SK-N-SH (cell line): ENCODE measurements around the gene BID. TPM values are rescaled to one million over a fixed set of nuclear protein-coding genes. Genes with fewer than 3 reads are reported as not detected.
A peak's percentile ranks its signal among the peaks of the same experiment; 100 is the strongest.

ENCODE experiments used
- CTCF ChIA-PET: fragments of 300-600, 350-600 bp; formaldehyde crosslinking; extraction: SDS; loops from one replicate; lab custom pipeline; 2021; lab: Yijun Ruan, JAX
- POLR2A ChIA-PET: fragments of 350-600 bp; sonication (Branson Sonifier 250); formaldehyde crosslinking; extraction: SDS; loops from one replicate; lab custom pipeline; 2020; ENCODE audit warnings: antibody characterized with exemption, inconsistent platforms; lab: Yijun Ruan, JAX
- DNase-seq: peaks from one replicate; pipeline ENCODE4 v3.0.0; 2012
- H2AFZ ChIP-seq: fragments of 200-600 bp; sonication (generic); 2 replicates; pipeline ENCODE4 v1.8.1; 2016; ENCODE audit warnings: antibody characterized with exemption, mild to moderate bottlenecking, low read depth
- H3F3A ChIP-seq: fragments of 200-600 bp; sonication (generic); replicated peaks from 2 replicates; pipeline ENCODE3; 2016; ENCODE audit warnings: antibody characterized with exemption, mild to moderate bottlenecking; ENCODE audit not compliant: insufficient read depth
- H3K27ac ChIP-seq, 2 experiments: fragments of 200-500 bp in 1 of 2; fragments of 200-600 bp in 1 of 2; sonication (Bioruptor generic) in 1 of 2; sonication (generic), shearing (Covaris generic) in 1 of 2; 2 replicates each; pipeline versions ENCODE4 v1.5.1 to v1.6.1; 2014 to 2016; ENCODE audit warnings: low read depth in 2 of 2, inconsistent platforms in 1 of 2, low read length in 1 of 2, mild to moderate bottlenecking in 1 of 2, mixed read lengths in 1 of 2
- H3K27me3 ChIP-seq: fragments of 200-600 bp; sonication (generic), shearing (Covaris generic); 2 replicates; pipeline ENCODE4 v1.6.1; 2016; ENCODE audit warnings: mixed run types; ENCODE audit not compliant: insufficient read depth
- H3K36me3 ChIP-seq, 2 experiments: fragments of 200-500 bp in 1 of 2; fragments of 200-600 bp in 1 of 2; sonication (Bioruptor generic) in 1 of 2; sonication (generic) in 1 of 2; replicated peaks in 1 of 2; 2 replicates each; pipeline versions ENCODE3 to v1.5.1; 2014 to 2016; ENCODE audit warnings: low read length in 1 of 2, mild to moderate bottlenecking in 1 of 2; ENCODE audit not compliant: insufficient read depth in 2 of 2, control insufficient read depth in 1 of 2
- H3K4me1 ChIP-seq, 2 experiments: fragments of 200-500 bp in 1 of 2; fragments of 200-600 bp in 1 of 2; sonication (Bioruptor generic) in 1 of 2; sonication (generic), shearing (Covaris generic) in 1 of 2; 2 replicates each; pipeline versions ENCODE4 v1.5.1 to v1.6.1; 2014 to 2016; ENCODE audit warnings: low read depth in 1 of 2, low read length in 1 of 2, mixed run types in 1 of 2; ENCODE audit not compliant: insufficient read depth in 2 of 2, control insufficient read depth in 1 of 2
- H3K4me2 ChIP-seq: fragments of 200-600 bp; sonication (generic), shearing (Covaris generic); 2 replicates; pipeline ENCODE4 v1.6.1; 2017; ENCODE audit warnings: mixed run types
- H3K4me3 ChIP-seq, 2 experiments: fragments of 200-500 bp in 1 of 2; fragments of 200-600 bp in 1 of 2; sonication (Bioruptor generic) in 1 of 2; sonication (generic), shearing (Covaris generic) in 1 of 2; 2 replicates each; pipeline versions ENCODE4 v1.5.1 to v1.8.1; 2014 to 2016; ENCODE audit warnings: low read depth in 2 of 2, inconsistent platforms in 1 of 2, low read length in 1 of 2, mild to moderate bottlenecking in 1 of 2, mixed read lengths in 1 of 2, moderate library complexity in 1 of 2
- H3K79me2 ChIP-seq: fragments of 200-600 bp; sonication (generic); 2 replicates; pipeline ENCODE4 v1.8.1; 2017; ENCODE audit warnings: mild to moderate bottlenecking; ENCODE audit not compliant: insufficient read depth
- H3K9ac ChIP-seq: fragments of 200-600 bp; sonication (generic); 2 replicates; pipeline ENCODE4 v1.6.1; 2017; ENCODE audit warnings: mixed run types
- H3K9me2 ChIP-seq: fragments of 200-600 bp; sonication (generic); 2 replicates; pipeline ENCODE4 v1.6.1; 2017; ENCODE audit warnings: mixed run types
- H3K9me3 ChIP-seq: fragments of 200-600 bp; sonication (generic); 2 replicates; pipeline ENCODE4 v1.6.1; 2017; ENCODE audit warnings: mixed run types, mild to moderate bottlenecking, moderate library complexity
- H4K20me1 ChIP-seq: fragments of 200-600 bp; sonication (generic); 2 replicates; pipeline ENCODE4 v1.6.1; 2017; ENCODE audit warnings: mild to moderate bottlenecking, mixed run types; ENCODE audit not compliant: insufficient read depth
- FOXJ3 ChIP-seq: sonication (generic); formaldehyde crosslinking; IDR thresholded peaks from 2 replicates; pipeline ENCODE4 v1.5.1; 2020; ENCODE audit warnings: mild to moderate bottlenecking, missing genetic modification reagents
- GATA2 ChIP-seq: sonication (generic); formaldehyde crosslinking; IDR thresholded peaks from 2 replicates; pipeline ENCODE4 v1.5.0; 2020; ENCODE audit warnings: mild to moderate bottlenecking, missing genetic modification reagents
- MAX ChIP-seq: IDR thresholded peaks from 2 replicates; pipeline ENCODE4 v1.4.0; 2012; ENCODE audit warnings: low read depth
- MXI1 ChIP-seq: IDR thresholded peaks from 2 replicates; pipeline ENCODE4 v1.6.1; 2012; ENCODE audit warnings: mild to moderate bottlenecking, low read depth, low read length, improper control_type of control experiment
- POLR2AphosphoS5 ChIP-seq: IDR thresholded peaks from 2 replicates; pipeline ENCODE4 v1.6.1; 2012; ENCODE audit warnings: low read depth, low read length
- SIN3A ChIP-seq: IDR thresholded peaks from 2 replicates; pipeline ENCODE4 v1.6.1; 2012; ENCODE audit warnings: low read depth, mild to moderate bottlenecking, low read length, moderate library complexity, borderline replicate concordance
- TAF1 ChIP-seq: IDR thresholded peaks from 2 replicates; pipeline ENCODE4 v1.6.1; 2012; ENCODE audit warnings: low read depth, mild to moderate bottlenecking, low read length, moderate library complexity, borderline replicate concordance
- ZBTB33 ChIP-seq: IDR thresholded peaks from 2 replicates; pipeline ENCODE4 v1.4.0; 2012; ENCODE audit warnings: low read depth, borderline replicate concordance
- WGBS: methylation state at CpG from one replicate; pipeline ENCODE4 v1.1.6; 2017; ENCODE audit warnings: low lambda C conversion rate; 5-methylcytosine and 5-hydroxymethylcytosine counted together
- polyA plus RNA-seq, 3 experiments: library from polyadenylated mRNA; depleted of rRNA; stranded (reverse); fragments of >200 nt; gene quantifications; 2 replicates each; pipeline ENCODE4 v1.2.3, GENCODE V29; 2012
- TF ChIP-seq, protein P1 (sequence below): IDR thresholded peaks from 2 replicates; pipeline ENCODE4; 2012

The BID gene
- polyA plus RNA-seq, 1 of the 3 experiments (the other 2 are of a cell fraction): 139 TPM

DNA sequence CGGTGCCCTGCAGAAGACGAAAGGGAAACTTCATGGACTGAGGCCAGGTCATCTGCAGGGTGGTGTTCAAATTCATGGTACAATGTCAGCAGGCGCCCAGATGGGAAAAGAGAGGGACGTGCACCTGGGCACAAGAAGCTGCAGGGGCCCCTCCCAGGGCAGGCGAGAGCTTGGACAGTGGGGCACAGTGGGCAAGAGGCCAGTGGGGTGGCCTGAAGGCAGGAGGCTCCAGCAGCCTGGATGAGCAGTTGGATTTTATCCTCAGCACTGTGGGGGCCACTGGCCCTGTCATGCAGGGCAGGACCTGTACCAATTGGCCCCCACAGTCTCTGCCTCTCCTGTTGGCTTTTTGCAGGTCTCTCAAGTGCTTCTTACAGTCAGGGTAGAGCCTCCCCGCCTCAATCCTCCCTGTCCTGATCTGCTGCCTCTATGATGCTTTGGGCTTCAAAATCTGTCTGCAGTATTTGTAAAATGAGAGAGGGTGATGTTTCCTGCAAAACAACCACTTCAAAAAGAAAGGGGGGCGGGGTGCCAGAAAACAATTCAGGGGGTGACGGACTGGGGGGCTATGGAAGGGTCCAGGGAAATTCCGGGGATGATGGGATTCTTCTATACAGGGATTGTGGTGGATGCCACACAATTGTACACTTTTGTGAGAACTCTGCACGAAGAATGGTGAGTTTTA, 1.7 kb upstream of the BID start:
- no peak overlapping the region for H3K4me2 ChIP-seq
- 94% methylated on average over 9 of the region's 10 CpGs for WGBS
- no peak for DNase-seq
- no peaks in the 10 kb centered on the region for H3K9me2 ChIP-seq
- H3K27me3 ChIP-seq: no peaks in the 10 kb centered on the region
- H3K79me2 ChIP-seq: peaks cover 21% of the 10 kb centered on the region; the same call in 1 of the 2 replicates
- peaks cover 12% of the 10 kb centered on the region for H4K20me1 ChIP-seq
- no peaks in the 10 kb centered on the region for H3K9me3 ChIP-seq
- peaks cover 12 to 37% of the 10 kb centered on the region in 2 experiments; a peak in 2 of 4 replicates for H3K4me1 ChIP-seq
- H3K4me3 ChIP-seq: no peak overlapping the region
- H3K9ac ChIP-seq: no peak overlapping the region
- no peak overlapping the region for H2AFZ ChIP-seq
- no peaks in the 10 kb centered on the region for H3K36me3 ChIP-seq
- H3K27ac ChIP-seq: no peak overlapping the region
- no peak for TF ChIP-seq MXI1
- TF ChIP-seq MAX: no peak
- no peaks in the 10 kb centered on the region for H3F3A ChIP-seq
- POLR2A ChIA-PET: no interaction called here
- CTCF ChIA-PET: interaction anchor here (7.2 kb wide), 1 partner anchor 34 kb away, joined by 62 read pairs; no protein-coding TSS in a partner anchor

DNA sequence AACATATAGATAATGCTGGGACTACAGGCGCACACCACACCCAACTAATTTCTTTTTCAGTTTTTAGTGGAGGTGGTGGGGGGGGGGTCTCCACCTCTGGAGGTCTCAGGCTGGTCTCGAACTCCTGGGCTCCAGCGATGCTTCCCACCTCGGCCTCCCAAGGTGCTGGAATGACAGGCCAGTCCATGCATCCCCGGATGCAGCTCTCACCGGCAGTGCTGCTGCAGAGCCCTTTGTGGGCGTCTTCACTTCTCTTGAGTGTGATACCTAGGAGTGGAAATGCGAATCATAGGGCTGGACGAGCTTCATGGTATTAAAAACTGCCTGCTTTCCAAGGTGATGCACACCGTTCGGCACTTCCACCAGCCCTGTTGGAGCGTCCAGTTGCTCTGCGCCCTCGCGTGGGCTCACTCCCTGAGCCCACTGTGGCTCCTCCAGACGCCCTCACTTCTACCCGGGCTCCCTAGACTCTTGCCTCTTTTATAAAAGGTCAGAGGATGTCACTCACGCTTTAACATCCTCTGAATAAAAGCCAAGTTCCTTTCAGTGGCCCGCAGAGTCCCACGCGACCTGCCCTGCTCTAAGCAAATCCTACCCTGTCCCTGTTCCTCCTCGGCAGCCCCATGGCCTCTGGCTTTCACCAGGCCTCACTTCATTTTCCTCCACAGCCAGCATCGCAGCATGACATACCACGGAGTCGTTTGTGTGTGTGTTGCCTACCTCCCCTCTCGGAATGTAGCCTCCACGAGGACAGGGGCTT, 837 bp upstream of the BID start:
- TF ChIP-seq GATA2 (CRISPR knock-in tag) (no peak), POLR2AphosphoS5 (no peak), ZBTB33 (no peak), SIN3A (no peak), FOXJ3 (no peak), TAF1 (no peak)
- TF ChIP-seq, protein P1, sequence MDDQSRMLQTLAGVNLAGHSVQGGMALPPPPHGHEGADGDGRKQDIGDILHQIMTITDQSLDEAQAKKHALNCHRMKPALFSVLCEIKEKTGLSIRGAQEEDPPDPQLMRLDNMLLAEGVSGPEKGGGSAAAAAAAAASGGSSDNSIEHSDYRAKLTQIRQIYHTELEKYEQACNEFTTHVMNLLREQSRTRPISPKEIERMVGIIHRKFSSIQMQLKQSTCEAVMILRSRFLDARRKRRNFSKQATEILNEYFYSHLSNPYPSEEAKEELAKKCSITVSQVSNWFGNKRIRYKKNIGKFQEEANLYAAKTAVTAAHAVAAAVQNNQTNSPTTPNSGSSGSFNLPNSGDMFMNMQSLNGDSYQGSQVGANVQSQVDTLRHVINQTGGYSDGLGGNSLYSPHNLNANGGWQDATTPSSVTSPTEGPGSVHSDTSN: no peak
- H3K27ac ChIP-seq: no peak overlapping the region; a peak in 1 of 4 replicates
- peak overlapping the region; percentile 98 for H2AFZ ChIP-seq
- ChIA-PET CTCF (interaction anchor here (4.4 to 7.2 kb wide), 2 partner anchors 34 to 216 kb away, joined by 29 to 62 read pairs; no protein-coding TSS in a partner anchor), POLR2A (interaction anchor here (0.6 to 1.3 kb wide), 2 partner anchors 9 to 33 kb away, joined by 3 read pairs; no protein-coding TSS in a partner anchor)
- peak overlapping the region; percentile 54 to 81; a peak in 2 of 4 replicates for H3K4me3 ChIP-seq
- H3K79me2 ChIP-seq: peaks cover 28% of the 10 kb centered on the region; the same call in 1 of the 2 replicates
- H3F3A ChIP-seq: no peaks in the 10 kb centered on the region
- H3K9ac ChIP-seq: peak overlapping the region; percentile 22; the same call in 1 of the 2 replicates
- no peaks in the 10 kb centered on the region for H3K27me3 ChIP-seq
- no peaks in the 10 kb centered on the region for H3K36me3 ChIP-seq
- peaks cover 20% of the 10 kb centered on the region for H4K20me1 ChIP-seq
- H3K9me2 ChIP-seq: no peaks in the 10 kb centered on the region
- peak overlapping the region; percentile 72 for H3K4me2 ChIP-seq
- H3K4me1 ChIP-seq: peaks cover 12 to 35% of the 10 kb centered on the region in 2 experiments; a peak in 2 of 4 replicates
- WGBS: 93% methylated on average over 19 of the region's 27 CpGs
- DNase-seq: no peak
- no peaks in the 10 kb centered on the region for H3K9me3 ChIP-seq
